GM21381 (cell line): ENCODE results near the gene GALNT17.
"Not testable (repeated sequence)": the region's sequence is repeated elsewhere in the genome, so short reads cannot be mapped to it uniquely, and the experiment has no call there.

Experiments
- ATAC-seq: cut with Tn5 transposase; IDR thresholded peaks from one replicate; pipeline ENCODE4 v1.9.1; 2021; ENCODE audit warnings: mild to moderate bottlenecking, moderate library complexity; ENCODE audit not compliant: unreplicated experiment

Gene GALNT17

DNA sequence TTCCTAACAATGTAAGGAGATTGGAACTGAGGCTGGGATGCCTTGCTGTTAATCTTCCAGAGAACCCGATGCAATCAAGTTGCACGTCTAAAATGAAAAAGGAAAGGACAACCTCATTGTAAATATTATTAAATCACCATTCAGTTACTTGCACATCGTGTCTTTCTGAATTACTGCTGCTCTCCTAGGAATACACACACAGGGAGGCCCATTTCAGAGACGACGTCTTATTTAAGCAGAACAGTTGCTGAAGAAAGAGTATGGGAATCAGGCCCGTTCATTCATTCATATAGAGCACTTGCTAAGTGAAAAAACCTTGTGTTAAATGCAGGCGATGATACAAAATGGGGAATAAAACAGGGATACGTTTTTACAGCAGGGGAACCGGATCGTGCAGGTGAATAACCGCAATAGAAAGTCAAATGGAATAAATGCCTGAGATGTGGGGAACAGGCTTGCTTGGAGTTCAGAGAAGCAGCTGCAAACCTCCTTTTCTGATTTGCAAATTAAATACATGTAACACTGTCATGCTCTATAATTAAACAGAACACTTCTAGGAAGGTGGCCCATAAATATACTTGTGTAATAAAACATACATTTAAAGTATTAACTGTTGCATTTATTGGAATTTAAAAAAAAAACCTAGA is 409.9 kb downstream of the GALNT17 start:
- no peak for ATAC-seq

DNA sequence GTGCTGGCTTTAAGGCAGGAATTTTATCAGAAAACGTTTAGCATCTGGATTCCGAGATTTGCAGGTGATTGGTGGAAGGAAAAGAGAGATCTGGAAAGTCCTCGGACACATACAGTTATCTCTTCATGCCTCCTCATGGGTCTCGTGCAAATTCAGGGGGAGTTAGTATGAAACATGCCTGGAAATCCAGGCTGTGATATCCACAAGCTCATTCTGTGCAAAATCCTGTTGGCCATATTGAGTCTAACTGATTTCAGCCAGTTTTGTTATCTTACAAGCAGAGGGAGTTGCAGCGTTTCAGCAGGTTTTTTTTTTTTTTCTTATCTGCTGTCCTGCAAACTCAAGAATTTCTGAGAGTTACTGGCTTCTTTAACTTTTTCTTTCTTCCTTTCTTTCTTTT is 411.5 kb downstream of the GALNT17 start:
- no peak for ATAC-seq

DNA sequence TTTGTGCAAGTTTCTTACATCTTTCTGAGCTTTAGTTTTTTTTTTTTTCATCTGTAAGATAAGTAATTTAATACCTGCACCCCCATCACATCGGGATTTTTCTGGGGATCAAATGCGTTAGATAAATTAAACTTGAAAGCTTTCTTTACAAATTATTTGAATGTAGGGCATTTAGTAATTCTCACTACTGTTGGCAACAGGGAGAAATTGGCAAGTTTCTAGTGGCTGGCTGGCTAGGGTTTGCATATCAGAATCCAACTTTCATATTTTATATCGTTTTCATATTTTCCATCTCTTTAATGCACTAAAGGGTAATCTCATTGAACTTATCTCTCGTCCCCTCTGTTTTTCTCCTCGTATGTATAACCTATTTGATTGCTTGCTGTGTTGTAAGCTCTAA is 412.9 kb downstream of the GALNT17 start:
- no peak for ATAC-seq

DNA sequence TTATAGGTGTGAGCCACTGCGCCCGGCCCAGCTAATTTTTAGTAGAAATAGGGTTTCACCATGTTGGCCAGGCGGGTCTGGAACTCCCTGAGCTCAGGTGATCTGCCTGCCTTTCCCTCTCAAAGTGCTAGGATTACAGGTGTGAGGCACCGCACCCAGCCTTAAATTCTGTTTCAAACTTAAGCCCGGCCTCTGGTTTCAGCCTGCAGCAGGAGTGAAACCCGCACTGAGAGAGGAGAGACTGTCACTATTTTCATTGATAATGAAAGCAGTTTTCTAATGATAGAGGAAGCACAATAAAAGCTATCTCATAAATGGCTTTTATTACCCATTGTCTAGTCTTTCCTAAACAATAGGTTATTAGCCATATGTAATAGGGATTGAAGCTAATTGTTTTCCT is 415.5 kb downstream of the GALNT17 start:
- no peak for ATAC-seq

DNA sequence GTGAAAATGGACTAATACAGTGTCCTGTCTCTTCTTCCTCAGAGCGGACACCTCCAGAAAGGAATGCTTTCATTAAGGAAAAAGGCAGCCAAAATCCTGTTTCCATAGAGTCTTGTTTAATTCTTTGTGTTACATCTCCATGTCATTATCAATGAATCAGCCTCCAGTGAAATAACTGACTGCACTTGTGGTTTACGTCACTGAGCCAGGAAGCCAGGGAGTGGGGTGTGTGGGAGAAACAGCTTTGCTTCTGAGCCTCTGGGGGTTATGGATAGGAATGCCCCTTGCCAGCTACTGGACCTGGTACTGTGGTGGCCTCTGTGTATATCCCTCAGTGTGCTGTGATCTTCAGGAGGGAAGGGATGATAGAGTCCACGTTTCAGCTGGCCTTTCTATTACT is 416.8 kb downstream of the GALNT17 start:
- ATAC-seq: no peak

DNA sequence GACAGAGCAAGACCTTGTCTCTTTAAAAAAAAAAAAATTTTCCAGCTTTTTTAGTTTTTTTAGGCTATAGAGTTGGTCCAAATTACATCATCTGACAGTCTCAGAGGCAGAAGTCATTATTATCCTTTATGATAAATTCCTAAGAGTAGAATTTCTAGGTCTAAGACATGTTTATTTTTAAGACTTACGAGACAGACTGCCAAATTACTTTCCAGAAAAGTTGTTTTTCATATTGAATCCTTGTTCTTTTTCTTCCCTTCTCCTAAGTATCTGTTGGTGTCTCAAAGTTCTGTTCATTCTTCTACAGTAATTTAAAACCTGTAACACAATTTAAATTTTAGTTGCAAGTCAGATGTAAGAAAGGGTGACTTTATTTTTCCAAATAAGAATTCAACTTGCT is 421.4 kb downstream of the GALNT17 start:
- ATAC-seq: no peak

DNA sequence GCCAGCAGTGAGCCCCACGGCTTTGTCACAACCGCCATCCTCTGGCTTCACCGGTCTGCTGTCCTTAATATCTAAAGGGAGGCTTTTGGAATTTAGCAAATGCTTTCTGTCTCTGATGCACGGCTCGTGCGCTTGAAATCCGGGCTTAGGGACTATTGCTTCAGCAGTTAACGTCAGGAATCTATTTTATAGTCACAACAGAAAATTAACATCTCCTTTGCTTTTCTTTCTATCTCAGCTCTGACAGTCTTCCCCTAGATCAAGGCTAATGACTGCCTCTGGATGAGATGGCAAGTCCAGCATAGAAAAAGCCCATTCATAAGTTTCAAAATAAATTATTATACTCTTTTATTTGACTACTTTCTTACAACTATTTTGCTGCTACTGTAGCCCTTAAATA is 423.8 kb downstream of the GALNT17 start:
- no peak for ATAC-seq

DNA sequence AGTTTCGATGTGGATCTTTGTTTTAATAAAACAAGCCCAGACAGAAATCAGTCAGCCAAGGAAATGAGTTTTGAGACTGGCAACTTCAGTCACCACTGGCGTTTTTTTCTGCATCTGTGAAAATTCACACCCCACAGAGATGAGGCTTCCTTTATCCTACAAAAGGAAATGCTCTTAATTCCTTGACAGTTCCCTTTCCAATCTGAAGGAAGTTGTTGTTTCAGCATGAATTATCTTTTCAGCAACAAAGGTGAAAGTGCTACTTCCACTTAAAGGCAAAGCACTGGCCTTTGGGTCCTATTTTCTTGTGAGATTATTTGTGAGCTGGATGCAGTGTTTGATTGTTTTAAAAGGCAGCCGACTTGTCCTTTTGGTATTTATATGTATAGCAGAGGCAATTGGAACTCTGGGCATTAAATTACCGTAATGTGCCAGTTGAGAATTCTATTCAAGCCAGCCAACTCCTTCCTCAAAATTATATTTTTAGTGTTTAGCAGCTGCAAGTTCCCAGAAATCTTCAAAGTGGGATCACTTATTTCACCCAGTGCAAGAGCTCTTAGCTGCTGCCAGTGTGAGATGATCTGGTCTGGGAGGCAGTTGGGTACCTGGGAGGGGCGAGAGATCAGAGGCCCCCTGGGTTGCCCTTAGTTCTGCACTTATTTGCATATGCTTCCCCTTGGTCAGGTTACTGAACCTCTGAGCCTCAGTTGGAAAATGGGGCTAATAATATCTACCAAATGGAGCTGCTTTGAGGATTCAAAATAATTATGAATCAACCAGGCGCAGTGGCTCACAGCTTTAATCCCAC is 427.1 kb downstream of the GALNT17 start:
- ATAC-seq: no peak

DNA sequence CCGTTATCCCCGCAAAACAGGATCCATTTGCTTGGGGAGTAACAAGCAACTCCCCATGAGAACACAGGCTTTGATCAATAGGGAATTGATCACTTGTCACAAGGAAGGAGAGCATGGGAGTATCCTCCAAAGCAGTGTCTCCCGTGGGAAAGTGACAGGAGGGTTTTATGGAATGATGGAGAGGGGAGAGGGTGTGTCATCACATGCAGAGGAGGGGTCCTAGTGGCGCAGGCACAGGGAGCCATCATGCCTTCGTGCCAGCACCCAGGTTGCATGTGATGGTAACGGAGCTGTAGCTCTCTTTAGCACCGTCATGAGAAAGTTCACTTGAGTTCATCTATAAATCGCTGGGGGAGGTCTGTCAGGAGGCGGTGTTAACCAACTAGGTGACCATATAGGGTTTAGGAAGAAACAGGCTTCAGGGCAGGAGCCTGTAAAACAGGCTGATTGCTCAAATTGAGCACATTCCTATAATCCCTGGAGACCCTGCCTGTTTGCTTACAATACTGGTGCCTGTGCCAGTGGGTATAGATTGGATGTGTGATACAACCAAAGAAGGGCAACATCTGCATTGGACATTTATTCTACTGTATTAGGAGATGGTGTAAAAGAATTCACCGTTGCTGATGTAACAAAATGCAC is 428.5 kb downstream of the GALNT17 start:
- no peak for ATAC-seq

DNA sequence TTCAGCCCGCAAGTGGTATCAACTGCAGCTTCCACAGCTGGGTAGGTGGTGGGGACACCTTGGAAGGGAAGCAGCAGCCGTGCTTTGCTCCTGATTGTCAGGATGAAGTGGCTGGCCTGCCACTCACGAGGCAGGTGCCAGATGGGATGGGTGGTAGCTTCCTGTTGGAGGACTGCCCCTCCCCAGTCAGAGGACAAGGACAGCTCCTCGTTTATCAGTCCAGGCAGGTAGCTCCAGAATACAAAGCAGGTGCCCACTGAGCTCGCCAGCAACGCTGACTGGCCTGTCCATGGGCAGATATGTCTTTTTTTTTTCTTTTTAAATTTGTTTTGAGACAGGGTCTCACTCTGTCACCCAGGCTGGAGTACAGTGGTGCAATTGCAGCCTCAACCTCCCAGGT is 431.3 kb downstream of the GALNT17 start:
- ATAC-seq: no peak

DNA sequence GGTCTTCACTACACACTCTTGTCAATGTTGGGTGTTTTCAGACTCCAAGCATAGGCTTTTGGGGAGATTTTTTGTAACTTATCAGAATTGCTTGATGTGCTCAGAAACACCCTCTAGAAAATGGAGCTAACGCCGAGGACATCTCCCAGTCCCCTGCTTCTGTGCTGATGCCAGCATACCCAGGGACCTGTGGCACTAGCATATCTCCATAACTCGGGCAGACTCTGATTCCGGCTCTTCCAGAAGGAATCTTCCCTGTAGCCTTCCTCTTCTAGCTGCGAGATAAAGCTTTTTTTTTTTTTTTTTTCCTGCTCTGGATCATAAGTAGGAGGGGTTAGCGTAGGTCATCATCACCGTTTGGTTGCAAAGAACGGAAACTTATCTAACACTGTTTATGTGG is 434.4 kb downstream of the GALNT17 start:
- no peak for ATAC-seq

DNA sequence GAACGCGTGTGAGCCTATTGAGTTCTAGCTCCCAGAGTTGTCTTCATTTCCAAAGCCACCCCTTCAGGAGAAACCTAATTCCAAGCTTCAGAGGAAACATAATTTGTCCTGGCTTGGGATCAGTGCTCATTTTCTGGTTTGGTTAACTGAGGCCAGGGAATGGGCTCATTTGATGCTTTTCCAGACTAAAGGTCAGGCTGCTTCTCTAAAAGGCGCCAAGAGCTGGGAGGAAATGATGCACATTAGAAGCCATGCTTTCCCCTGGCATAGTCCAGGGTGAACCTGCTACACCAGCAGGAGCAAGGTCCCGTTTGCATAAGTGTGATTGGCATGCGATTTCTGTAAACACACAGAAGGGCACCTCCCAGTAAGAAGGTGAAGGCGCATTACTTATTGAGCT is 435.0 kb downstream of the GALNT17 start:
- no peak for ATAC-seq

DNA sequence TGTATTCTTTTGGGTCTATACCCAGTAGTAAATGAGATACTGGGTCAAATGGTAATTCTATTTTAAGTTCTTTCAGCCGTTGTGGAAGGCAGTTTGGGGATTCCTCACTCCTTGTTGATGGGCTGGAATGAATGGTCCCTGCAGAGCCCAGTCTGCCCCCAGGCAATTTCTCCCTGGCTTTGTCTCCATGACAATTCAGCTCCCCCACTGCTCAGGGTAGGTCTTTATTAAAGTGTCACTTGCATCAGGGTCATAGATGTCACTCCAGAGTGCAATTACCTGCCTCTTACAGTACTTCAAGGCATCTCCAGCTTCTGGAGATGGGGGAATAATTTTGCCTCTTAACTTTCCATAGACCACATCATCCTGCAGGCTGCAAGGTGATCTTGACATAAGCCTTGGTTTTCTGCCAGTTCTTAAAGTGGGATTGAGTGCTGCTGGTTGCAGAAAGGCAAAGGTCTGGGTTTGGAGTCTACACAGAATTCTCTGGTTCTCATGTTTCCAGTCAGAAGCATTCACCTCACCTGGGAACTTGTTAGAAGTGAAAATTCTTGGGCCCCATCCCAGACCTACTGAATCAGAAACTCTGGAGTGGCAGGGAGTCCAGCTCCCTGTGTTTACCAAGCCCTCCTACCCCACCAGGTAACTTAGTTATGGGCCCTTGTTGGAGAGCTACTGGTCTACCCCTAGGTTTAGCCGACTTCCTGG is 442.4 kb downstream of the GALNT17 start:
- ATAC-seq: no peak

DNA sequence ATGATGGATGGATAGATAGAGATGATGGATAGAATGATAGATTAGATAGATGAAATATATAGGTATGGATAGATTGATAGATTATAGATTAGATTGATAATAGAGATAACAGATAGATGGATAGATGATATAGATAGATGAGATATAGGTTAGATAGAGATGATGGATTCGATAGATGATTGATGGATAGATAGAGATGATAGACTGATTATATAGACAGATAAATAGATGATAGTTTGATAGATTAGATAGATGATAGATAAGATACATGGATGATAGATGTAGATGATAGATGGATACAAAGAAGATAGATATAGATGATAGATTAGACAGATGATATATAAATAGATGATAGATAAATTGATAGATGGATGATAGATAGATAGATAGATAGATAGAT is 448.1 kb downstream of the GALNT17 start:
- no peak for ATAC-seq

DNA sequence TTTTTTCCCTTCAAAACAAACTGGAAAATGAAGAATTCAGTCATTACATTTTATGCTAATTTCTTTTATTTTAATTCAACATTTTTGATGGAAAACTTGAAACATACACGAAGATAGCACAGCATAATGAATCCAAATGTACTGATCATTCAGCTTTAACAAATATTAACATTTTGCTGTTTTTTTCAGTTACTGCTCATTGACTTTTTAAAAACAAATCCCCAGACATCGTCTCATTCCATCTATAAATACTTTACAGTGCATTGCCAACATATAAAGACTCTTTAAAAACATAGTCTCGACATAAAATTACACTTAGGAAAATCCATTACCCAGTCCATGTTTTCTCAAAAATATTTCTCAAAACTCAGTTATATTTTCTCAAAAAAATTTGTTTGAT is 452.3 kb downstream of the GALNT17 start:
- ATAC-seq: no peak

DNA sequence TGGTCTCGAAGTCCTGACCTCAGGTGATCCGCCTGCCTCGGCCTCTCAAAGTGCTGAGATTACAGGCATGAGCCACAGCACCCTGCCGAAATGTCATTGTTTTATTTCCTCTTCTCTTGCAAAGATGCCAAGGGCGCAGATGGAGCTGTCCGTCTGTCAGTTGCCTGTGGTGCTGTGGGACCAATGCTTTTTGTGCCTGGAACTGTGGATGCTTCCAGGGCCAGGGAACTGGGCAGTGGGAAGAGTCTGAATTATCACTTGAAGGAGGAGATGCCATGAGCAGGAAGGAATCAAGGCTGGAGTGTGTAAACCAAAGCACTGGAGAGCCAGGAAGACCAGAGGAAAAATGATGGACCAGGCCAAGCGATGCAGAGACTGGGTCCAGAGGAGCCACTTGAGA is 459.9 kb downstream of the GALNT17 start:
- no peak for ATAC-seq

DNA sequence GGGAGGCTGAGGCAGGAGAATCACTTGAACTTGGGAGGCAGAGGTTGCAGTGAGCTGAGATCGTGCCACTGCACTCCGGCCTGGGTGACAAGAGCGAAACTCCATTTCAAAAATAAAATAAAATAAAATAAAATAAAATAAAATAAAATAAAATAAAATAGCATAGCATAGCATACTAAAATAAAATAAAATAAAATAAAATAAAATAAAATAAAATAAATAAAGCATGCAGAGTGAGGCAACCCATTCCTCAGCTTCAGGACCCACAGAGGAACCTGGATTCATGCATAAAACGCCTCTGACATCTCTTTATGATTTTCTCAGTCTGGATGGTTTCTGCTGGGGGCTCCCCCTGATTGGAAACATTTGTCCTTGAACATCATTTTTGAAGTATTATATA is 460.4 kb downstream of the GALNT17 start:
- ATAC-seq: not testable (repeated sequence)

DNA sequence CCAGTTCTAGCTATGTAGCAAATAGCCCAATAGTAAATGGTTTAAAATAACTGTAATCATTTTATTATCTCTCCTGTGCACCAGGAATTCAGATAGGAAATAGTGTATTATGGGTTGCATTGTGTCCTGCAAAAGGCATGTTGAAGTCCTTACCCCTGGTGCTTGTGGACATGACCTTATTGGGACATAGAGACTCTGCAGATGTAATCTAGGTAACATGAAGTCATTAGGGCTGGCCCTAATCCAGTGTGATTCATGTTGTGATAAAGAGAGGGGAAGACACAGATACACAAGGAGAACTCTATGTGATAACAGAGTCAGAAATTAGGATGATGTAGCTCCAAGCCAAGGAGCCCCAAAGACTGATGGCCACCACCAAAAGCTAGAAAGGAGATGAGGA is 462.8 kb downstream of the GALNT17 start:
- no peak for ATAC-seq

DNA sequence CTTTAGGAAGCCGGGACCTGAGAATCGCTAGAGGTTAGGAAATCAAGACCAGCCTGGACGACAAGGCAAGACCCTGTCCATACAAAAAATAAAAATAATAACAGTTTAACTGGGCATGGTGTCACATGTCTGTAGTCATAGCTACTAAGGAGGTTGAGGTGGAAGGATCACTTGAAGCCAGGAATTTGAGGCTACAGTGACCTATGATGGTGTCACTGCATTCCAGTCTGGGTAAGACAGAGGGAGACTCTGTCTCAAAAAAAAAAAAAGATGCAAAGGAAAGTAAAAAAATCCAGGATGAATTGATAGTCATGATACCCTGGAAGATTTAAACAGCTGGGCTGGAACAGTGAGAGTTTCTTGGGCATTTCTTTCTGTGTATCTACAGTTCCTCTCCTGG is 463.2 kb downstream of the GALNT17 start:
- no peak for ATAC-seq

DNA sequence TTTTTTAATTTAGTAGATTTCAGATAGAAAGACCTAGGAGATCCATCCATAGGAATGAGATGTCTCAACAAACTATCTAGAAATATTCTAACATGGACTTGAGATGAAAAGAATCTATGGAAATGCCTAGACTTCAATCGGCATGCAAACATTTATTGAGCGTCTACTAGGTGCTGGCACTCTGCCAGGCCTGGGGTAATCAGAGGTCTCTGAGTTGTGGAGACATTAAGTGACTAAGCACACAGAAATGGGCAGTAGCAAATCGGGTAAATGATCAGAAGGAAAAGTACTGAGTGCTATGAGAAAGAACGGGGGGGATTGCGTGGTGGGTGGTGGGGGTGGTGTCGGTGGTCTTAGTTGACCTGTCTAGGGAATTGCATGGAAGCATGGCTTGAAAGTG is 466.6 kb downstream of the GALNT17 start:
- ATAC-seq: no peak

DNA sequence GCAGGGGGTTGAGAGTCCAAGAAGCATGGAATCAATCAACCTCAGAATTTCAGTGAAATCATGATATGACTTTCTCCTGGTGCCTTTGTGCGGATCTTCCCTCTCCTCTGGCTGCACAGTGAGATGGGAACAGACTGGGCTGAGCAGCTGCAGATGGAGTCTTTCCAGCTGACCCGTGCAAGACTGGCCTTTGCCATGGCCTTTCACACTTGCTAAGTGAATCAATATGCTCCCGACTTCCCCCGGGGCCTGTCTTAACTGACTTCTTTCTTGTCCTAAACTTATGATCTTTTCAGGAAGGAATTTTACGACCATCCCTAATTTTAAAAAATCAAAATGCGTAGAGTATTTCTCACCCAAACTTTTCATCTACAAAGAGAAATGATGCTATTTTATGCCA is 469.9 kb downstream of the GALNT17 start:
- no peak for ATAC-seq
